Activated CD8-positive, alpha-beta memory T cell treated with anti-CD3 and anti-CD28 coated beads, Interleukin-2, amount 50 U/mL, for 48 hours (primary cell): ENCODE data around the gene TIGD7.
A peak's percentile ranks its signal among the peaks of the same experiment; 100 is the strongest.

Source experiments
- DNase-seq: peaks from one replicate; pipeline ENCODE4 v3.0.0-alpha.2; 2020

TIGD7 gene

GRCh38 chr16:3305109-3306068 is at the start of gene TIGD7, which contains the start of gene ZNF75A:
TSS of gene TIGD7 (minus strand) at chr16:3305430. CDS start at chr16:3300614, 4,816 bp downstream.
TSS of gene ZNF75A (plus strand) at chr16:3305497. CDS start at chr16:3308429, 2,932 bp downstream.
- DNase-seq: peak; percentile 88

GRCh38 chr16:3349175-3349574 is 43.9 kb upstream of the TIGD7 start:
- DNase-seq: no peak

DNA sequence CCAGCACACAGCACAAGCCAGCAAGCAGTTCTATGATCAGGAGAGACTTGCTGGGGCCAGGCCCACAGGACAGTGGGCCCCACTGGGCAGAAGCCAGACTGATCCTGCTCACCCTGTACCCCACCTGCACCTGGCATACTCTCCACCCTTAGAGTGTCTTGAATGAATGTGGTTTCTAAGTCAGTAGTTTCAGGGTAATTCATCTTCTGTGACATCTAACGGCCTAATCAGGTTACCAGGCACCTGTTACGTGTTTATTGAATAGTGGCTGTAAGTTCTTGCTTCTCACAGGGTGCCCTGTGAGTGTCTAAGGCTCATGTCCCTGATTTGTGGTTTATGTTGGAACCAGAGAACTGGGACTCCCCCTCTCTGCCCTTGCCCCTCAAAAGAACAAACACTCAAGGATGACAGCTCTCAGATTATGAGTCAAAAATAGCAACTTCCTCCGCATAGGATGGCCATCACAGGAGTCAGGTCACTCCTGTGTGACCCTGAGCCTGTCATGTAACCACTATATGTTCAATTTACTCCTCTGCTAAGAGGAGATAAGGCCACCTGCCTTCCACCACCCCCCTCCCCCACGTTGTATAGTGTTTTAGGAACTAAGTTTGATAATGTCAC is 43.4 kb upstream of the TIGD7 start:
- DNase-seq: no peak

GRCh38 chr16:3347586-3347985 is 42.4 kb upstream of the TIGD7 start:
- no peak for DNase-seq

- DNase-seq: no peak
Measured at GRCh38 chr16:3346041-3346440, 40.8 kb upstream of the TIGD7 start.

- DNase-seq: no peak
Measured at GRCh38 chr16:3328643-3329042, 23.4 kb upstream of the TIGD7 start.

- DNase-seq: no peak
Measured at GRCh38 chr16:3328104-3328503, 22.9 kb upstream of the TIGD7 start.

GRCh38 chr16:3327514-3327913 is 22.3 kb upstream of the TIGD7 start:
- no peak for DNase-seq

- no peak for DNase-seq
Measured at GRCh38 chr16:3321816-3322215, 16.6 kb upstream of the TIGD7 start.

DNA sequence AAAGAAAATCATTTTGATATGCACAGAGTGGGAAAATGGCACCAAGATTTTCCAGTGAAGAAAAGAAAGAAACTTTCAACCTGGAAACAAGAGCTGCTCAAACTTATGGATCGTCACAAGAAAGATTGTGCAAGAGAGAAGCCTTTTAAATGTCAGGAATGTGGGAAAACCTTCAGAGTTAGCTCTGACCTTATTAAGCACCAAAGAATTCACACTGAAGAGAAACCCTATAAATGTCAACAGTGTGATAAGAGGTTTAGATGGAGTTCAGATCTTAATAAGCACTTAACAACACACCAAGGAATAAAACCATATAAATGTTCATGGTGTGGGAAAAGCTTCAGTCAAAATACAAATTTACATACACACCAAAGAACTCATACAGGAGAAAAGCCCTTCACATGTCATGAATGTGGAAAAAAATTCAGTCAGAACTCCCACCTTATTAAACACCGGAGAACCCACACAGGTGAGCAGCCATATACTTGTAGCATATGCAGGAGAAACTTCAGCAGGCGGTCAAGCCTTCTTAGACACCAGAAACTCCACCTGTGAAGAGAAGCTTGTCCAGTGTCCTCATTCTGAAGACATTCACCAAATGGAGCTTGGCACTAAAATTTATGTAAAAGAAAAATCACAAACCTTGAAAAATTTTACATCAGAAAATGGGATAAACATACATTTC is 12.2 kb upstream of the TIGD7 start:
- no peak for DNase-seq

DNA sequence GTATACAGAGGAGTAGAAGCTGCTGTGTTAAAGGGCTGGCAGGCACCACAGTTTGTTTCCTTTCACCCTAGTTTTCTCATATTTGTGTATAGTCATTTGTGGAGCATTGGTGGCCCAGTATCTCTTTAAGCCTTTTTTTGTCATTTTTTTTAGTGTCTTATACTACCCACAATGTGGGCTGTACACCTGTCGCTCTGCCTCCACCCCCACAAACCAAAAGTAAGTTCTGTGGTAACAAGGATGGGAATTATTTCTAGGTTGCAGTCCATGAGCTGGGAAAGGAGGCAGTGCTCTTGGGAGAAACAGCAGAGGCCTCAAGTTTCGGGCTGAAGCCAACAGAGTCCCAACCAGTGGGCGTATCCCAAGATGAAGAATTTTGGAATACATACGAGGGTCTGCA is 6.3 kb upstream of the TIGD7 start:
- no peak for DNase-seq

- no peak for DNase-seq
Measured at GRCh38 chr16:3306078-3306477, 848 bp upstream of the TIGD7 start.

DNA sequence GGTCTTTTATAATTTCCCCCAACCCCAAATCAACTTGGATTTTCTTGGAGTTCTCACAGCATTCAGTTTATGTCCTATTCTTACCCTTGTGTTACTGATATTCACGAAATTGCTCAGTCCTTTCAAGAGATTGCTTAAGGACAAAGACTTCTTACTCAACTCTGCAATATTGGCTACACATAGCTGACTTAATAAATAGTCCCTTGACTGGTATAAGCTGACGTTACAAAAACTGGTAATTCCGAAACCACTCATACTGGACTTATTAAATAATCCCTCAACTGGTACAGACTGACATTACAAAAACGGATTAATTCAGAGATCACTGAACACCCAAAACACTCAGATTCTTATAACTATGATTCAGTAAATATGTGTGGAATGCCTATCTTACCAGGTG is 860 bp downstream of the TIGD7 start:
- DNase-seq: no peak

- no peak for DNase-seq
Measured at GRCh38 chr16:3295783-3296182, 9.4 kb downstream of the TIGD7 start.

GRCh38 chr16:3295209-3295608 is 10.0 kb downstream of the TIGD7 start:
- no peak for DNase-seq

DNA sequence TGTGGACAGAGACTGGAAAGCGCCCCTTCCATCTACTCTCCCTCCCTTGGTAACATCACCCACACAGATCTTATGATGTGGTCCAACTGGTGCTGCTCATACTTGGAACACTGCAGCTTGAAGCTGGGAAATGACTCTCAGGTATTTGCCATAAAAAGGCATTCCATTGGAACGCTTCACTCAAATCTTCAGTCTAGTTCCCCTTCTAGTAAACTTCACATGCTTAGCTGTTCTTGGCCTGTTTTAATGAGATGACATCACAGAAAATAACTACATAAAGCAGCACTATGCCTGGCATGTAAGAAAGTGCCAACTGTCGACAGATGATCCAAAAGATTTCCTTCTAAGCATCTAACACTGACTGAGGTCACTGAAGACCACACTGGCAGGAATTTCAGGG is 12.6 kb downstream of the TIGD7 start:
- no peak for DNase-seq

- no peak for DNase-seq
Measured at GRCh38 chr16:3289998-3290673, 15.1 kb downstream of the TIGD7 start.

DNA sequence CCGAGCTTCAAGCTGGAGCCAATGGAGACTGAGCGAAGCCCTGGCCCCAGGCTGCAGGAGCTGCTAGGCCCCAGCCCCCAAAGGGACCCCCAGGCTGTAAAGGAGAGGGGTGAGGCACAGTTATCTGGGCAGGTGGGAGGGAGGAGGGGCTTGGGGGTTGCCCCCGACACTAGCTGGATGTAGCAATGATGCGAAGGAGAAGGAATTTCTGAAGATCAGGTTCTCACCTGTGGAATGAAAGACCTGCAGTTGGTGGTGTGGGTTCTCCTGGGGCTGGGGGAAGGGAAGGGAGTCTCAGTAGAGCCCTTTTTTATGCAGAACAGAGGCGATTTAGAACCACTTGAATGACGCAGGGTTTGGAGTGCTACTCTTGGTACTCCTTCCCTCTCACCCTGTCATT is 20.1 kb downstream of the TIGD7 start:
- DNase-seq: no peak

DNA sequence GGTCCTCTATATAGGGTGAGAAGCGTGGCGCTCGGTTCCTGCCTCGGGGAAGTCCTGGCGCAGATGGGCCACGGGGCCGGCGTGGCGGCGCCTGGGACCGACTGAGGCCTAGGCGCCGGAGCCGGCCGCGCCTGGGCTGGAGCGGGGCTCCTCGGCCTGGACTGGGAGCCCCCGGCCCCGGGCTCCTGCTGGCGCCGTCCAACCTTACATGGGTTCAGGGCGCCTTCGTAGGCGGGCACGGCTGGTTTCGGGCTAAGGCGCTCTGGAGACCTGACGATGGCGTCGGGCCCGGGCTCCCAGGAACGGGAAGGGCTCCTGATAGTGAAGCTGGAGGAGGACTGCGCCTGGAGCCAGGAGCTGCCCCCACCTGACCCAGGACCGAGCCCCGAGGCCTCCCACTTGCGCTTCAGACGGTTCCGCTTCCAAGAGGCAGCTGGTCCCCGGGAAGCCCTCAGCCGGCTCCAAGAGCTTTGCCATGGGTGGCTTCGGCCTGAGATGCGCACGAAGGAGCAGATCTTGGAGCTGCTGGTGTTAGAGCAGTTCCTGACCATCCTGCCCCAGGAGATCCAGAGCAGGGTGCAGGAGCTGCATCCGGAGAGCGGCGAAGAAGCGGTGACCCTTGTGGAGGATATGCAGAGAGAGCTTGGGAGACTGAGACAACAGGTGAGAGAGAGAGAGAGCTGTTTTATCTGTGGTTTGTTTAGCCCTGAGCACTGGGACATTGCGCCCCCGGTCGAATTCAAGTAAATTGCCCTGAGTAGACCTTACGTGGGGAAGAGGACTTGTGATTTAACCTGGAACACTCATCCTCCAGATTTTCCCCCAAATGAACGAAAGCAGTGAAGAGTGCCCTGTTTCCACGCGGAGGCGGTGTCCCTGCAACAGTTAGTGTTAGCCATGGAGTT is 21.4 kb downstream of the TIGD7 start:
- no peak for DNase-seq

GRCh38 chr16:3282730-3283542 is 22.3 kb downstream of the TIGD7 start, which contains the start of gene ZNF263:
TSS of gene ZNF263 (plus strand) at chr16:3283491. CDS start at chr16:3283819, 328 bp downstream.
- DNase-seq: peak; percentile 94
